ENCODE measurements around the gene CNP.

CNP gene

GRCh38 chr17:41973408-41973811 is 6.8 kb downstream of the CNP start:
- no peak for DNase-seq

GRCh38 chr17:41974031-41974430 is 7.4 kb downstream of the CNP start:
- DNase-seq: no peak

GRCh38 chr17:41974658-41975057 is 8.1 kb downstream of the CNP start:
- DNase-seq: no peak

GRCh38 chr17:41975099-41976083 is 8.8 kb downstream of the CNP start:
- no peak for DNase-seq

- DNase-seq: no peak
These were observed 9.7 kb downstream of the CNP start for GRCh38 chr17:41976142-41976768.

- DNase-seq: no peak
These were observed 11.4 kb downstream of the CNP start for GRCh38 chr17:41977991-41978390.

GRCh38 chr17:41982026-41982760 is 15.6 kb downstream of the CNP start:
- DNase-seq: no peak

GRCh38 chr17:41984454-41984853 is 17.9 kb downstream of the CNP start:
- no peak for DNase-seq

GRCh38 chr17:41985919-41986318 is 19.3 kb downstream of the CNP start:
- DNase-seq: no peak

- DNase-seq: no peak
These were observed 20.0 kb downstream of the CNP start for GRCh38 chr17:41986634-41987033.

- DNase-seq: no peak
These were observed 21.0 kb downstream of the CNP start for GRCh38 chr17:41987642-41988041.

- DNase-seq: no peak
These were observed 21.8 kb downstream of the CNP start for GRCh38 chr17:41988418-41988817.

GRCh38 chr17:41989702-41990419 is 23.3 kb downstream of the CNP start:
- DNase-seq: no peak

GRCh38 chr17:41992576-41992975 is 26.0 kb downstream of the CNP start:
- DNase-seq: no peak

GRCh38 chr17:41996855-41997164 is 30.2 kb downstream of the CNP start:
- DNase-seq: no peak

GRCh38 chr17:41998497-41998896 is 31.9 kb downstream of the CNP start:
- DNase-seq: no peak

GRCh38 chr17:42000413-42001133 is 34.0 kb downstream of the CNP start:
- no peak for DNase-seq

GRCh38 chr17:42001729-42002128 is 35.1 kb downstream of the CNP start:
- DNase-seq: no peak

- DNase-seq: no peak
These were observed 35.7 kb downstream of the CNP start for GRCh38 chr17:42002175-42002791.

- DNase-seq: no peak
These were observed 36.3 kb downstream of the CNP start for GRCh38 chr17:42002792-42003301.

GRCh38 chr17:42005166-42005565 is 38.6 kb downstream of the CNP start:
- DNase-seq: no peak

- no peak for DNase-seq
These were observed 42.6 kb downstream of the CNP start for GRCh38 chr17:42009170-42009569.

Data from DMS153 (cell line).